HG02981 (cell line): ENCODE data around the gene PRSS33.

Experiments used
- ATAC-seq: cut with Tn5 transposase; IDR thresholded peaks from one replicate; pipeline ENCODE4 v1.9.1; 2021; ENCODE audit warnings: mild to moderate bottlenecking, moderate library complexity; ENCODE audit not compliant: unreplicated experiment

Gene PRSS33

DNA sequence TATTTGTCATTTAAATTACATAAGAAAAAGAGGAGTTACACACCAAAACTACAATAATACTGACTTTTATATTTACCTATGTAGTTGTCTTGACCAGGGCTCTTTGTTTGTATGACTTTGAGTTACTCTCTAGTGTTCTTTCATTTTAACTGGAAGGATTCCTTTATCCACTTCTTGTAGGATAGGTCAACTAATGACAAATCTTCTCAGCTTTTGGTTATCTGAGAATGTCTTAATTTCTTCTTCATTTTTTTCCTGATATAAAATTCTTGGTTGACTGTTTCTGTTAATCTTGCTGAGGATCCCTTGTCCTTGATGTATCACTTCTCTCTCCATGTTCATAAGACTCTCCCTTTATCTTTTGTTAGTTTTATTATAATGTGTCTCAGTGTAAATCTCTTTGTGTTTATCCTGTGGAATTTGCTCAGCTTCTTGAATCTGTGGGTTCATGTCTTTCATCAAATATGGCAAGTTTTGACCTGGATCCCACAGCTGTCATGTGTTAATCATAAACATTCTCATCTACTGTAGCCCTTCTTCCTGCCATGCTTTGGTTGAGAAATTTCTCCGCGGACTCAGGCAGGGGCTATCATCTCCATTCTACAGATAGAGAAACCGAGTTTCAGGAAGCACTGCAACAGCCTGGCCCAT lies 16.3 kb upstream of the PRSS33 start:
- ATAC-seq: no peak

DNA sequence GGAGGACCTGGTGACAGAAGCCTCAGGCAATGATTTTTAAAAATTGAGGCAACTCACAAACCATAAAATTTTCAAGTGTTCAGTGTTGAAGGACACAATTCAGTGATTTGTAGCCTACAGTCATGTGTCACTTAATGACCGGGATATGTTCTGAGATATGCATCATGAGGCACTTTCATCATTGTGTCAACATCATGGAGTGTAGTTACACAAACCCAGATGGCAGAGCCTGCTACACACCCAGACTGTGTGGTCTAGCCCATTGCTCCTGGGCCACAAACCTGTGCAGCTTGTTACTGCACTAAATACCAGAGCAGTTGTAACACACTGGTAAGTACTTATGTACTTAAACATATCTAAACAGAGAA lies 12.5 kb upstream of the PRSS33 start:
- no peak for ATAC-seq

DNA sequence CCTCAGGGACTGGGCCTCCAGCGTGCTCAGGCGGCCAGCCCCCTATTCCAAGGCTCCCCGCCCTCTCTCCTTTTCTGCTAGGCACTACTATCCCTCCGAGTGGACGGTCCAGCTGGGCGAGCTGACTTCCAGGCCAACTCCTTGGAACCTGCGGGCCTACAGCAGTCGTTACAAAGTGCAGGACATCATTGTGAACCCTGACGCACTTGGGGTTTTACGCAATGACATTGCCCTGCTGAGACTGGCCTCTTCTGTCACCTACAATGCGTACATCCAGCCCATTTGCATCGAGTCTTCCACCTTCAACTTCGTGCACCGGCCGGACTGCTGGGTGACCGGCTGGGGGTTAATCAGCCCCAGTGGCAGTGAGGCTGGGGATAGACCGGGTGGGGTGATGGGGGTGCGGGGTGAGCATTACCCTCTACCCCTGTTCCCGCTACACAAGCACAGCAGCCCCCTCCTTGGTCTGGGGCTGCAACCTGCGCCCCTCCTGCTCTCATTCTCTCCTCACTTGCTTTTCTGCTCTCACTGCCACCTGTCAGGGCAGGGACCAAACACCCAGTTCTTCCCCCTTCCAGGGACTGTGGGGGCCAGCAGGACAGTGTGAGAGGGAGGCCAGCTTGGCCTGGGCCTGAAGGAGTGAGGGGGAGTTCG lies 12.0 kb upstream of the PRSS33 start:
- no peak for ATAC-seq

DNA sequence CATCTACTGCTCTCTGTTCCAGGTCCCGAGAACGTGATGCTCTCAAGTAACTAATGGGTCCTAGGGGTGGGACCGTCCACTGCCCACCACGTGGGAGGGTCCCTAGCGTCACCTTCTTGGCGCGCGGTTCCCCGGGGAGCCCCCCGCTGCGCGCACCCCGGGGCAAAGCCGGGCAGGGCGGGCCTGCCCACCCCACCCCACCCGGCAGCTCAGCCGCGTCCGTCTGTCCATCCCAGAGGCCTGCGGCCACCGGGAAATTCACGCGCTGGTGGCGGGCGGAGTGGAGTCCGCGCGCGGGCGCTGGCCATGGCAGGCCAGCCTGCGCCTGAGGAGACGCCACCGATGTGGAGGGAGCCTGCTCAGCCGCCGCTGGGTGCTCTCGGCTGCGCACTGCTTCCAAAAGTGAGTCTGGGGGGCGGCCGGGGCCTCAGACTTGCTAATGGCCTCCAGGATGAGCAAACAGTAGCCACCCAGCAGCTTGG lies 11.4 kb upstream of the PRSS33 start:
- ATAC-seq: no peak

DNA sequence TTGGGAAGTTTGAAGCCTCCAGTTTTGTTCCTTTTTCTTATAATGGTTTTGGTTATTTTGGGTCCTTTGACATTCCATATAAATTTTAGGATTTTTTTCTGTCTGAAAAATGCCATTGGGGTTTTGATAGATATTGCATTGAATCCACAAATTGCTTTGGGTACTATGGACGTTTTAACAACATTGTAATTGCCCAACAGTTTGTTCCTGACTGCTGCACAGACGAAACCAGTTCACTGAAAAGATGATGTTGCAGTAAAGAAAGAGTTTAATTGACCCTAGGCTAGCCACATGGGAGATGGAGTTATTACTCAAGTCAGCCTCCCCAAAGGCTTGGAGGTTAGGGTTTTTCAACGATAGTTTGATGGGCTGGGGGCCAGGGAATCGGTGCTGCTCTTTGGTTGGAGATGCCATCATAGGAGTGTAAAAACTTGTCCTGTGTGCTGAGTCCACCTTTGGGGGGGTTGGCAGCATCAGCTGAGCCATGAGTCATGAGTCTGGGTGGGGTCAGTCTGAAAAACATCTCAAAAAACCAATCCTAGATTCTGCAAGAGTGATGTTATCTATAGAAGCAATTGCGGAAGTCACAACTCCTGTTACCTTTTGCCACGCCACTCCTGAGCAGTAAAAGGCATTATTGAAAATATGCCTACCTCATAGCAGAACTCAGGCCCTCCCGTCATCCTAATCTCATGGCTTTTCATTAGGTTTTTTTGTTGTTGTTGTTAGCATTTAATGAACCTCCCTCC lies 8.2 kb upstream of the PRSS33 start:
- ATAC-seq: no peak

DNA sequence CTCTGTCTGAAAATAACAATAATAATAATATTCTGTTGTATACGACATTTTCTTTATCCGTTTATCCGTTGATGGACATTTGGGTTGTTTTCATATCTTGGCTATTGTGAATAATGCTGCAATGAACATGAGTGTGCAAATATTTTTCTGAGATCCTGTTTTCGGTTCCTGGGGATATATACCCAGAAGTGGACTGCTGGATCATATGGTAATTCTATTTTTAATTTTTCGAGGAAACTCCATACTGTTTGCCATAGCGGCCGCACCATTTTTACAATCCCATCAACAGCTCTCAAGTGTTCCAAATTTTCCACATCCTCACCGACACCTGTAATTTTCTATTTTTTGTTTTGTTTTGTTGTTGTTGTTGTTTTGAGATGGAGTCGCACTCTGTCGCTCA lies 5.6 kb upstream of the PRSS33 start:
- no peak for ATAC-seq

DNA sequence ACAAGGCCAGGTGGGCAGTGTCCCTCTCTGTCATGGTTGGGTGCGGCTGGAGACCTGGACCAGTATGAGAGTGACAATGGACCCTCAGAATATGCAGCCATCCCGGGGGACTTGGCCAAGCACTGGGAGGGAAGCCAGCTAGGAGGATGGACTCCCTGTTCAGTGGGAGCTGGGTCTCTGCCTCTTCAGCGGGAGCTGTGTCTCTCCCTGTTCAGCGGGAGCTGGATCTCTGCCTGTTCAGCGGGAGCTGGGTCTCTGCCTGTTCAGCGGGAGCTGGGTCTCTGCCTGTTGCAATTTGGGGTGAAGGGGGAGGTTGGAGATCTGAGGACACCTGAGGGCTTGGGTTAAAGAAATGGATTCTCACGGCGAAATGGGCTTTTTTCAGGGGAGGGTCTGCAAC lies 3.8 kb upstream of the PRSS33 start:
- no peak for ATAC-seq

DNA sequence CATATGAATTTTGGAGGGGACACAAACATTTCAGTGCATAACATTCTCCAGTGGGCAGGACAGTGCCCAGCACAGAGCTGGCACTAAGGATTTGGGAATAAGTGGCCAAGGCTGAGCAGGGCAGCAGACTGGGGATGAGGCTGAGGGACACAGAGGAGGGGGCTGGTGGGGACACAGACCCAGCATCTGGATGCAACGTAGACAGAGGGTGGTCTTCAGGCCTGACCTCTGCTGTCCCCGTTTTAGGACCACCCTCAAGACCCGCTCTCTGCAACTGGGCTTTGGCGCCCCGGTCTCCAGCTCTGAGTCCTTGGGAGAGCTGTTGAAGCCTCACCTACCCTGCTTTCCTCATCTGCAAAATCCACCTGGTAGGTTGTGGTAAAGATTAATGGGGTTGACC lies 3.3 kb upstream of the PRSS33 start:
- ATAC-seq: no peak

DNA sequence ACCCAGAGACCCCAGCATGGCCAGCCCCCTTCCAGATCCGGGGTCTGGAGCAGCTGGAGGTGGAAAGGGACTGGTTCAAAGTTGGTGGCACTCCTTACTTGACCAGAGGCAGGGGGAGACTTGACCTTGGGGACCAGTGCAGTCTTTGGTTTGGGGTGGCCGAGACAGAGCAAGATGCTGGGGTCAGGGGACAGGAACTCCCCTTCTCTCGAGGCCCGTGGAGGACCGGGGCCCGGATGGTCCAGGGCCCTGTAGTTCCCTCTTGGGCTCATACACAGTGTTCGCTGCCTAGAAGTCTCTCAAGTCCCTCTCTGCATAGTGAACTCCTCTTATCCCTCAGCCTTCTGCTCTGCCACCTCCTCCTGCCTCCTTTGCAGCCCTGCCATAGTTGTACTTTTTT lies 601 bp upstream of the PRSS33 start:
- ATAC-seq: no peak

DNA sequence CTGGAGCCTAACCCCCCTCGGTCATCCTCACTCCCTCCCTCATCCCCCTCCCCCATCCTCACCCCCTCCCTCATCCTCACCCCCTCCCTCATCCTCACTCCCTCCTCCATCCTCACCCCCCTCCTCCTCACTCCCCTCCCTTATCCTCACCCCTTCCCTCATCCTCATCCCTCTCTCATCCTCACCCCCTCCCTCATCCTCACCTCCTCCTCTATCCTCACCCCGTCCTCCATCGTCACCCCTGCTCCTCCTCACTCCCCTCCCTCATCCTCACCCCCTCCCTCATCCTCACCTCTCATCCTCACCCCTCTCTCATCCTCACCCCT lies 571 bp downstream of the PRSS33 start:
- no peak for ATAC-seq

DNA sequence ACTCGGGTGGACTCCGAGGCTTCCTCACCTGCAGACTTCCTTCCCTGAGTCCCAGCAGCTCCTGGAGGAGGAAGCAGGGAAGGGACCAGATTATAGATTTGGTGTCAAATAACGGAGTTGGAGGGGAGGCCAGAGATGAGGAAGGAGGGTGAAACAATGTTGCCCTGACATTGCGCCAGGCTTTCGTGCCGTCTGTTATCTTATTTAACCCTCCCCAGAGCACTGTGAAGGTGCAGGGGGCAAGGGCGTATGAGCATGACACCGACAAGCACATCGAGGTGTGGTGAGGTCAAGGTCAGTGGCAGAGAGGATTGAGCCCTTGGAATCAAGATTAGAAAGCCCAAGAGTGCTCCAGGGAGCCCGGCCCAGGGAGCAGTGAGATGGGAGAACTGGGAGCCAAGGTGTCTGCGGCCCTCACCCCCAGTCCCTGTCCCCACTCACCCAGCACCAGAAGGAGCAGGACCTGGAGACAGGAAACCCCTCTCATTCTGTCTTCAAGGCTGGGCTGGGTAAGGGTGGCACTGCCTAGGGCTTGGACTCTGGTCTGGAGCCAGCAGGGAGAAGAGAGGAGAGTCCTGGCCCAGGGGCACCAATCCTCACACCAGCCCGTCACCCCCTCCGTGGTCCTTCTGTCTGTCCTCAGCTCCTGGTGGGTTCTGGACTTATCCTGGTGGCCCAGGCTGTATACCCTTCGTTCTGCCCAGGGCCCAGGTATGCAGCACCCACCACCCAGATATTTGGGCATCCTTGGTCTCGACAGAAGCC lies 1.1 kb downstream of the PRSS33 start:
- ATAC-seq: no peak

DNA sequence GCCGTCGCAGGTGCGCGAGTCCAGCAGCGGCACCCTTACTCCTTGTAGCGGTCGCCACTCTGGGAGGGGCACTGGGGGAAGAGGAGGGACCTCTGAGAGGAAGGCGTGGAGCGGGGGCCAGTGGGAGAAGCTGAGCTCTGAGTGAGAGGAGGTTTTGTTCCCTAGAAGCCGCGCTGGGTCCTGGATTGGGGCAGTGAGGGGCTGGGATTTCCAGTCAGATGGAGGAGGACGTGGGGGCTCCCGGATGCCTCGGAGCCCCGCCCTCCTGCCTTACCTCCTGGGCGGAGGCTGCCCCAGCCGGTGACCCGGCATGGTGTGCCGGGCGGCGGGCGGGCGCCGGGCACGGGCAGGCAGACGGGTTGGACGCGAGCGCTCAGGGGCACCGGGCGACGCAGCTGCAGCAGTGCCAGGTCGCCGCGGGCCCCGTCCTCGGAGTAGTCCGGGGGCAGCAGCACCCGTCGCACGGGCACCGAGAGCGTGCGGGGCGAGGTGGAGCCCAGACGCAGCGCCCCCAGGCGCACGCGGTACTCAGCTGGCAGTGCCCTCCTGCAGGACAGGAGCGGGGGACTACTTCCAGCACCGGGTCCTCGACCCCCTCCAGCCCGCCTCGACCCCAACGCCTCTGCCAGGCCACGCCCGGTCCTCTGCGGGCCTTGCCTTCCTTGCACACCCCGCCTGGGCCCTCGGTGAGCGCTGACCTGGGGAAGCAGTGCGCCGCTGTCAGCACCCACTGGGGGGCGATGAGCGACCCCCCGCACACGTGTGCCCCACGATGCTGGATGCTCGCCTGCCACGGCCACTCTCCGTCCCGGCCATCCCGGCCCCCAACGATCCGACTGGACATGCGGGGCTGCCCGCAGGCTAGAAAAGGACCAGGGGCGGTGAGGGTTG lies 2.0 kb downstream of the PRSS33 start:
- ATAC-seq: no peak

DNA sequence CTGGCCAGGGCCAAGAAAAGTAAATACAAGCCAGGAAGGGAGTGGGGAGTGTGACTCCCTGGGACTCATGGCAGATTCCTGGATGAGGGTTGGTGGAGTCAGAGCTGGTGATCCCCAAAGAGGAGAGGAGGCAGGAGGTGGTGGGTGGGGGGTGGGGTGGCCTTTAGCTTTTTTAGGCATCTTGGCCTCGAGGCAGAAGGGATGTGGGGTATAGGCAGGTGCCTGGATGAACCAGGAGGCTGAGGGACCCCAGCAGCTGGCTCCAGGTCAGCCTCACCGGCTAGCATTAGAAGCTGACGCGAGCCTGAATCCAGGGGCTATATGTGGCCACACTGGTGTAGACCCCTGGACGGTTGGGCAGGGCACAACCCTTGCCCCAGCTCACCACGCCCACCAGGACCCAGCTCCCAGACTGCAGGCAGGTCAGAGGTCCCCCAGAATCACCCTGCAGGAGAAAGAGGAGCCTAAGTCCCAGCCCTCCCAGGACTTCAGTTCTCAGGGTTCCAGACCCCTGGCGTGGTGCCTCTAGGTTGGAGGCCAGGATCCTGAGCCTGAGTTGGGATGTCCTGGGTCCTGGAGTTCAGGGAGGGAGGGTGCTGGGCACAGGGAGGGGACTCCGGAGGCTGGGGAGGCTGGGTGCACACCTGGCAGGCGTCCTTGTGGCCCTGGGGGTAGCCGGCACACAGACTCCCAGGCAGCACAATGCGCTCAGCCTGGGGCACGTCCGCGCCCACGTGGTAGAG lies 2.8 kb downstream of the PRSS33 start:
- ATAC-seq: no peak

DNA sequence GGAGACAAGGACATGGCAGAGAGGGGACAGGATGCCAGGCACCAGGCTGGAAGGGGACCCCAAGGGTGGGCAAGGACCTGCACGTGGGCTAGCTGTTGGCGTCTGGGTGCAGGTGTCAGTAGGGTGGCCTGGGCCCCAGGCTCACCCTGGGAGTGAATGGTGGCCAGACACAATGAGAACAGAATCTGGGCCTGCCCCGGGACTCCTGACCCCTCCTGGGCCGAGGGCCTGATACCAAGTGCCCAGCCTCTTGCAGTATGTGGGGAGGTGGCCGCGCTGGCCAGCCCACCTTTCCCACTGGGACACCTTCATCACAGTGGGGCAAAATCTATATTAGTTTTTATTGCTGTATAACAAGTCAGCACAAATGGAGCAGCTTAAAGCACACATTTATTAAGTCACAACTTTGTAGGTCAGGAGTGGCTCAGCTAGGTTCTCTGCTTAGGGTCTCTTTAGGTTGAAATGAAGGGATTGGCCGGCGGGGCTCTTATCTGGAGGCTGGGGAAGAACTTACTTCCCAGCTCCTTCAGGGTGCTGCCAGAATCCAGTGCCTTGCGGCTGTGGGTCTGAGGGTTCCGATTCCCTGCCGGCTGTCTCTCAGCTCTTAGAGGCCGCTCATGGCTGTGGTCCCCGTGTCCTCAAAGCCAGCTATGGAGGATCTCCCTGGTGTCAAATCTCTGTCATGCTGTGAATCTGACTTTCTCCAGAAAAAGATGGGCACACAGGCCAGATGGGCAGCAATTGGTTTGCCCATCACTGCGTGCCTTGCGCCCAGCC lies 3.6 kb downstream of the PRSS33 start:
- no peak for ATAC-seq

DNA sequence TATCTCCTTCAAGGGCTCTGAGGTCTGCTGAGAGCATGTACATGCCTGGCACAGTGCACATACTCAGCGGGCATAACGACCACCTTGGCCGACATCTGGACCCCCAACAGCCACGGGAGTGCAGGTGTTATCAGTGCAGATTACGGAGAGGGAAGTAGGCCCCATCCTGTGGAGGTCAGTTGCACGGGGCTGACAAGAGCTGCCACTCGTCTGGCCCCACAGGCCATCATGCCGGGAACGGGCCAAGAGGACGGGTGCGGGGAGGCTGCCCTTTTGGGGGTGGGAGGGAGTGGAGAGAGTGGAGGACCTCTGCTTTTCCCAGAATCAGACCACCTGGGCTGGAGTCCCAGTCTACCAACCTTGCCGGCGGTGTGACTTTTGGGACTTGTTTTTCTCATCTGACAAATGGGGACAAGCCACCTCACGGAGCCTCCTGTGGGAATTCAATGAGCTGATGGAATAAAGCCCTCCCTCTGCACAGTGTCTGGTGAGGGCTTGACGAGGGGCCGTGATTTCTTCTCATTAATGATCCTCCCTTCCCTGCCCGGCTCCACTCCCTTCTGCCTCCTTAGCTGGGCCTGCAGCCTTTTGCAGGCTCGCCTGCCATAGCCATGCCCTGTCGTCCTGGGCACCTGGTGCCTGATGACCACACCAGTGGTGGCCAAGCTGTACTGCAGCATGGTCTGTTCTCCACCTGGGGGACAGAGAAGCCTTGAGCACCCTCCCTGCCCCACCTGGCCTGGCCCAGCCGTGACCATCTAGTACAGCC lies 4.6 kb downstream of the PRSS33 start:
- ATAC-seq: no peak

DNA sequence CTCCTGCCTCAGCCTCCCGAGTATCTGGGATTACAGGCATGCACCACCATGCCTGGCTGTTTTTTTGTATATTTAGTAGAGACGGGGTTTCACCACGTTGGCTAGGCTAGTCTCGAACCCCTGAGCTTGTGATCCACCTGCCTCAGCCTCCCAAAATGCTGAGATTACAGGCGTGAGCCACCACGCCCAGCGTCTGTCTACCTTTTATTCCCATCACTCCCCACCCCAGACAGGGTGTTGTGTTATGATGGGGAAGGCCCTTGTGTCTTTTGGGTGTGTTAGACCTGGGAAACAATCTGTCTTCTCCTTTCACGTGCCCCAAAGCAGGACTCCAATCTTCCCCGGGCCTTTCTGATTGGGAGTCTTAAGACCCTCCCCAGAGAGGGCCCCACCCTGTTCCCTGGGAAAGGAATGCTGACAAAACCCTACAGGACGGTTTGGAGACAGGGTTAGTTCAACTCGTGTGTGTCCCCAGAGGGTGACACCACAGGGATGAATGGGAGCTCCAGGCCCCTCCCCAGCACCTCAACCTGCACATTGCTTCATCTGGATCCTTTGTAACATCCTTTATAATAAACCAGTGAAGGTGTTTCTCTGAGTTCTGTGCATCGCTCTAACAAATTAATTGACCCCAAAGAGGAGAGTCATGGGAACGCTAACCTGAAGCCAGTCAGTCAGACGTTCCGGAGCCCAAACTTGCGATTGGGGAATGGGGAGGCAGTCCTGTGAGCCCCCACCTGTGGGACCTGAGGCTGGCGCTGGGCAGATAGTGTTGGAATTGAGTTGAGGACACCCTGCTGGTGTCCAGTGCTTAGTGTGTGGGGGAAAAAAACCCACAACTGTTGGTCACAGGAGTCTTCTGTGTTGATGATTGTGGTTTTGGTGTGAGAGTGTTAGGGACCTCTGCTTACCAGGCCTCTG lies 7.1 kb downstream of the PRSS33 start:
- no peak for ATAC-seq

DNA sequence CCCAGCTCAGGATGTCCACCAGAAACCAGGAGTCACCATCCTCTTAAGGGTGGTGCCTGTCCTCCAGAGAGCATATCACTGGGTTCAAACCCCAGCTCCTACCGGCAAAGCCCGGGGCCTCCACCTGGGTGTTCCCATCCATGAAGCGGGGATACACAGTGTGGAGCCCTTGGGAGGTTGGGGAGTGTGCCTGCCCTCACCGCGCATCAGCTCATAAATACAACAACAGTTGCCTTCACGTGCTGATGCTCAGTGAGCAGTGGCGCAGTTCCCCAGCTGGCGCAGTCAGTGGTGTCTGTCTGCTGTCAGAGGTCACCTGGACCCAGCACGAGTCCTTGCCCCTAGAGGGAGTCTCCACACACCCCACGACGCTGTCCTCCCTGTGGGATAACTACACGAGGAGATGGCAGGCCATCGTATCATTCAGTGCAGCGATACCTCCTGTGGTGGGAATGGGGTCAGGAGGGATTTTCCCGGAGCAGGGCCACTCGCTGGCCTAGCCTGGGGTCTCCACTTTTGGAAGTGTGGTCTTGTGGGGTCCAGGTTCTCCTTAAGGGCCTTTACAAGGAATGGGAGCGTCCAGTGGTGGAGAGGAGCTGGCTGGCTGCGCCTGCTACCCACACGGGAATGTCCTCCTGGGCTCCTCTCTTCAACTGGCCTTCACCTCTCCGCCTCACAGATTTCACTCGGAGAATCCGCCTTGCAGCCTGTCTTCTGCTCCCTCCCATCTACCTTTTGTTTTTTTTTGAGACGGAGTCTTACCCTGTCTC lies 8.0 kb downstream of the PRSS33 start:
- ATAC-seq: no peak
